OCI-LY7 (cell line): ENCODE measurements around the gene YEATS4.

Source experiments
- EZH2phosphoT487 ChIP-seq: fragments of 200-600 bp; sonication (generic); IDR thresholded peaks from 2 replicates; pipeline ENCODE4 v1.6.1; 2018; ENCODE audit warnings: low read depth, borderline replicate concordance, mild to moderate bottlenecking, mixed run types, antibody characterized with exemption, low read length, moderate library complexity, mixed read lengths
- TF ChIP-seq, protein P1 (sequence below): fragments of 200-600 bp; sonication (generic); conservative IDR thresholded peaks from 2 replicates; pipeline ENCODE4 v1.5.1; 2014; ENCODE audit warnings: mild to moderate bottlenecking, antibody characterized with exemption, low read length, moderate library complexity, mixed read lengths

DNA sequence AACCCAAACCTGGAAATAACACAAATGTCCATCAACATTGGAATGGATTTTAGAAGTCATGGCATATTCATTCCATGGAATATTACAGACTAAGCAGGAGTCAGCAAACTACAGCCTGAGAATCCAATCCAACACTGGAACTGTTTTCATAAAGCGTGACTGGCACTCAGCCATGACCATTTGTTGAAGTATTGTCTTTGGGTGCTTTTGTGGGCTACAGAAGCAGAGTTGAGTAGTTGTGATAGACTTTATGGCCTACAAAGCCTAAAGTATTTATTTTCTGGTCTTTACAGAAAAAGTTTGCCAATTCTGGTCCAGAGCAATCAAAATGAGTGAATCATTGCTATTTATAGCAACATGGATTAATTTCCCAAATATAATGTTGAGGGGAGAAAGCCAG, 76.1 kb downstream of the YEATS4 start:
- TF ChIP-seq, protein P1, sequence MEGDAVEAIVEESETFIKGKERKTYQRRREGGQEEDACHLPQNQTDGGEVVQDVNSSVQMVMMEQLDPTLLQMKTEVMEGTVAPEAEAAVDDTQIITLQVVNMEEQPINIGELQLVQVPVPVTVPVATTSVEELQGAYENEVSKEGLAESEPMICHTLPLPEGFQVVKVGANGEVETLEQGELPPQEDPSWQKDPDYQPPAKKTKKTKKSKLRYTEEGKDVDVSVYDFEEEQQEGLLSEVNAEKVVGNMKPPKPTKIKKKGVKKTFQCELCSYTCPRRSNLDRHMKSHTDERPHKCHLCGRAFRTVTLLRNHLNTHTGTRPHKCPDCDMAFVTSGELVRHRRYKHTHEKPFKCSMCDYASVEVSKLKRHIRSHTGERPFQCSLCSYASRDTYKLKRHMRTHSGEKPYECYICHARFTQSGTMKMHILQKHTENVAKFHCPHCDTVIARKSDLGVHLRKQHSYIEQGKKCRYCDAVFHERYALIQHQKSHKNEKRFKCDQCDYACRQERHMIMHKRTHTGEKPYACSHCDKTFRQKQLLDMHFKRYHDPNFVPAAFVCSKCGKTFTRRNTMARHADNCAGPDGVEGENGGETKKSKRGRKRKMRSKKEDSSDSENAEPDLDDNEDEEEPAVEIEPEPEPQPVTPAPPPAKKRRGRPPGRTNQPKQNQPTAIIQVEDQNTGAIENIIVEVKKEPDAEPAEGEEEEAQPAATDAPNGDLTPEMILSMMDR: no peak
- TF ChIP-seq EZH2phosphoT487: no peak
